ENCODE results near the gene RPS19BP1.

The RPS19BP1 gene

GRCh38 chr22:39559456-39560105, 27.0 kb upstream of the RPS19BP1 start:
- DNase-seq (ENCODE audit: low spot score), result no peak

DNA sequence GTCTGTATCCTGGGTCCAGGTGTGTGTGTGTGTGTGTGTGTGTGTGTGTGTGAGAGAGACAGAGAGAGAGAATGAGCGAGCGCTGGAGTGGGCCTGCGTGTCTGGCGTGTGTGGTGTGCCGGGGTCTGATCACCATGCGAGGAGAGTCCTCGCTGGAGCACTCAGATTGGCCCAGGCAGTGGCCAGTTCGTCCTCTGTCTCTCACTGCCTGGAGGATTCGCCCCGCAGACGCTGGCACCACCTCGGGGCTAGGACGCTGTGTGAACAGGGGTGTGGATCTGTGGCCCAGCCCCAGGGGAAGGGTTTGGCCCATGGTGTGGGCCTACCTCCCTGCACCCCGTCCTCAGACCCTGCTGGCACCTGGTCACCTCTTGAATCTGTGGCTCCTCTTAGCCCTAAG, 26.4 kb upstream of the RPS19BP1 start:
- DNase-seq (ENCODE audit: low spot score), result no peak

DNA sequence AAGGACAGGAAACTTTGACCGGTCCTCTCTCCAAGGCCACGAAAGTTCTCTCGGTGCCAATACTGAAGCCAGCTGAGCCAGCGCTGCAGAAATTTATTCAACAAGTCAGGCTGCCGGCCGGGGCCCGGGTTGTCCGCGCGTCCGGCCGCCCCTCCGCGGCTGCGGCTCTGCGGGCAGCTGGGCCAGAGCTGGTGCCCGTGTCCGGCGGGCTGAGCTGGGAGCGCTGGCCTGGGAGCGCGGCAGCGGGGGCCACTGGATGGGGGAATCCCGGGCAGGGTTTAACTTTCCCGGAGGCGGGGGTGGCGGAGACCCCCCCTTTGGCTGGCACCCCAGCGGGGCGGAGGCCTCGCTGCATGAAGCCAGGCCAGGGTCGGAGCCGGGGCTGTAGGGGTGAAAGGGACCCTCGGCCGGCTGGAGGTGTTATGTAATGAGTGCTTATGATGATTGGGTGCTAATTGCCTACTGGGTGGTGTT, 25.7 kb upstream of the RPS19BP1 start:
- DNase-seq (ENCODE audit: low spot score), result no peak

GRCh38 chr22:39556970-39557841, 24.7 kb upstream of the RPS19BP1 start:
- no peak for DNase-seq (ENCODE audit: low spot score)

GRCh38 chr22:39554151-39554550, 21.6 kb upstream of the RPS19BP1 start:
- DNase-seq (ENCODE audit: low spot score), result no peak

DNA sequence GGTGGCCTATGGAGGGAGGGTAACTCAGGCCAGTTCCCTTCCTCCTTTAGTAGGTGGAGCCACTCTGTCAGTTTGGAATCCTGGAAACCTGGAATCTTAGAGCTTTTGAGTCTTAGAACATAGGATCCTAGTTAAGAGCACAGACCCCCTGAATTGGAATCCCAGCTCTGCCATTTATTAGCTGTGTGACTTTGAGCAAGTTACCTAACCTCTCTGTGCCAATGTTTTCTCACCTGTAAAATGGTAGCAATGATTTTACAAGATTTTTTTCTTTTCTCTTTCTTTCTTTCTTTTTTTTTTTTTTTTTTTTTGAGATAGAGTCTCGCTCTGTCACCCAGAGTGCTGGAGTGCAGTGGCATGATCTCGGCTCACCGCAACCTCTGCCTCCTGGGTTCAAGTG, 20.9 kb upstream of the RPS19BP1 start:
- no peak for DNase-seq (ENCODE audit: low spot score)

GRCh38 chr22:39547587-39547947, 15.0 kb upstream of the RPS19BP1 start:
- no peak for DNase-seq (ENCODE audit: low spot score)

- no peak for DNase-seq (ENCODE audit: low spot score)
Observed at GRCh38 chr22:39546889-39547586, 14.5 kb upstream of the RPS19BP1 start.

GRCh38 chr22:39545386-39546365, 13.1 kb upstream of the RPS19BP1 start:
- peak; percentile 45 for DNase-seq (ENCODE audit: low spot score)

GRCh38 chr22:39543095-39543494, 10.5 kb upstream of the RPS19BP1 start:
- DNase-seq (ENCODE audit: low spot score), result no peak

DNA sequence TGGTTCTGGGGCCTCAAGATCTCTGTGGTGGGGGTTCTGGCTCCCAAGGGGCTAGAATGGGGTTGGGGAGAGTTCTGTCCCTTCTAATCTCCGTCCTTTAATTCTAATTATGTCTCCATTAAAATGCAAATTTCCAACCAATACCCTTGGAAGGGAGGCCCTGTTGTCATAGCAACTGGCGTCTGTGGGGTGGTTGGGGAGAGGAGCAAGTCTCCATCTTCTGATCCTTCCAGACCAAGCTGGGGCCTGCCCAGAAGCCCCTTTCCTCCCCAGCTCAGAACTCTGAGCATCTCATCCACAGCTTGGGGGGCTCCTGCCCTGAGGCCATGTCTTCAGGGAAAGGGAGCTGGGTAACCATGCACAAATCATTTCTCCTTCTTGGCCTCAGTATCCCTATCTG, 5.4 kb upstream of the RPS19BP1 start:
- DNase-seq (ENCODE audit: low spot score), result no peak

DNA sequence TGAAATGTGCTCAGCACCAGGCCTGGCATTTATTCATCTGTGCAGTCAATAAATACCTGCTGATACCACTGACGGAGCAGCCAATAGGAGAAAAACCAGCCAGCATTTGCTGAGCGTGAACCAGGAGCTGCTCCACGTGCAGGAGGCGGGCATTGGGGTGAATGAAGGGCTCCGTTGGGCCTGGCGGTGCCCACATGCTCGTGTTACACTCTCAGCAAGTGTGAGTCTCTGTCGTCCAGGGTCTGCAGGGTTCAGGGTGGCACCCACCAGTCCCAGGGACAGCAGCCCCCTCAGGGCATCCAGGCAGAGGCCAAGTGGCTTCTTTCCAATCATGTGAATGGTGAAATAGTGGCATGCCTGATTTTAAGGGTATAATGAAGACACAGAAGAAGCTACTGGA, 4.2 kb upstream of the RPS19BP1 start:
- DNase-seq (ENCODE audit: low spot score), result no peak

GRCh38 chr22:39535831-39536449, 3.4 kb upstream of the RPS19BP1 start:
- no peak for DNase-seq (ENCODE audit: low spot score)

- no peak for DNase-seq (ENCODE audit: low spot score)
Observed at GRCh38 chr22:39535357-39535725, 2.8 kb upstream of the RPS19BP1 start.

DNA sequence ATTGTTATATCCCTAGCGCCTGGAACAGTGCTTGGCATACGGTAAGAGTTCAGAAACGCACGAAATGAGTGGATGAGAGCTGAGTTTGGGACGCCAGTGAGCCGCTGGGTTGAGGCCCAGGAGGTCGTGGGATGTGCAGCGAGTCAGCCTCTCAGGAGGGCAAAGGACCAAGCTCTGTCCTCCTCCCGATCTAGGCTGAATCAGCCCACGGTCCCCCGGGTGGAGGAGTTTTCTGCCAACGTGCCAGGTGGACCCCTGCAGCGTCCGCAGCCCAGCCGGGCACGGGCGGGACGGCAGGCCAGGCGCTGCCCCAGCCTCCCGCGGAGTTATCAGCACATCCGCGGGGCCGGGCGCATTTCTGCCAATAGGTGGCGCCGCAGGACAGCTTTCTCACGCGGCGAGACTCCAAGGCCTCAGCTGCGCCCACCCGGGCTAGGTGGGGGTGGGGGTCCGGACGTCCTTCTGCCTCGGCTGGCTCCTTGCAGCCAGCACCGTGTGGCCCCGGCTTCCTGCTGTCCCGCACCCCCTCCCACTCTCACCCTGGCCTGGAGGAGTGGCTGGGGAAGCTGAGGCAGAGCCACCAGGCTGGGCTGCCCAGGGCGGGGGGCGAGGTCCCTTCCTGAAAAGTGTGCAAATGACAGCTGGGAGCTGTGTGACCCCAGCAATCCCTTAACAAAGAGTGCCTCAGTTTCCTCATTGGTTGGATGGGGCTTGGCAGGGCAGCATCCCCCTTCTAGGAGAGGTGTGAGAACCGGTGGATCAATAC, 2.2 kb upstream of the RPS19BP1 start:
- DNase-seq (ENCODE audit: low spot score), result peak; percentile 83

GRCh38 chr22:39534092-39534506, 1.6 kb upstream of the RPS19BP1 start:
- peak; percentile 28 for DNase-seq (ENCODE audit: low spot score)

DNA sequence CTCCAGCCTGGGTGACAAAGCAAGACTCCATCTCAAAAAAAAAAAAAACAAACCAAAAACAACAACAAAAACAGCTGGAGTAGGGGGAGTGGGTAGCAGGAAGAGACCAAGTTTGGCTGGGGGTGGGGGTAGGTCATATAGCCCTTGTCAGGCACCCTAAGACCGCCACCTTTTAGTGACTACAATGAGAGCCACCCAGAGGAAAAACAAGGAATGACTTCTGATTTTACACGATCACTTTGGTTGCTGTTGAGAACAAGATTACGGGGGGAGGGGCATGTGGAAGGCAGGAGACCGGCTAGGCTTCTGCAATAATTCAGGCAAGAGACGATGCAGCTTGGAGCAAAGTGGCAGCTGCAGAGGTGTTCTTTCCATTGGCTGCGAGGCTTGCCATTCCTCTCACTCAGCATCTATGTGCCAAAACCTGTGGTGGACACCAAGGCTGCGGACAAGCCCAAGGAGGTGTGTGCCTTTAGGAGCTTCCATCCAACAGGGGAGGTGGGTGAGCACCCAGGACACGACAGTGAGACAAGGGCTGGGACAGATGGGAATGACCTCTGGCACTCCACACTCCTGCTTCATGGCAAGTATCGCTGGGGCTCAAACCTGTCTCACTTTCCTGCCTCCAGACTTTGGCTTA, 1.7 kb downstream of the RPS19BP1 start:
- DNase-seq (ENCODE audit: low spot score), result peak; percentile 28

- no peak for DNase-seq (ENCODE audit: low spot score)
Observed at GRCh38 chr22:39530116-39530515, 2.4 kb downstream of the RPS19BP1 start.

- DNase-seq (ENCODE audit: low spot score), result no peak
Observed at GRCh38 chr22:39529487-39529851, 3.1 kb downstream of the RPS19BP1 start.
